Ascending aorta (tissue), 2 donors: Measurements from ENCODE around the gene ANXA8L1. TPM values are rescaled to one million over a fixed set of nuclear protein-coding genes. Genes with fewer than 3 reads are reported as not detected.
A peak's percentile ranks its signal among the peaks of the same experiment; 100 is the strongest.
"Not testable (repeated sequence)": the region's sequence is repeated elsewhere in the genome, so short reads cannot be mapped to it uniquely, and the experiment has no call there.

Experiments used
- DNase-seq, 2 donors: peaks; one replicate each; pipeline ENCODE4 v3.0.0-alpha.2; 2019; ENCODE audit warnings: low spot score in 2 of 2
- H3K27ac ChIP-seq, 2 donors: fragments of 200-600 bp; sonication (generic); one replicate each; pipeline ENCODE4 v1.5.1; 2016 to 2017; ENCODE audit warnings: mild to moderate bottlenecking in 1 of 2
- H3K27me3 ChIP-seq: fragments of 200-600 bp; sonication (generic); one replicate; pipeline ENCODE4 v1.5.1; 2017
- H3K36me3 ChIP-seq, 2 donors: fragments of 200-600 bp; sonication (generic); one replicate each; pipeline ENCODE4 v1.5.1; 2016
- H3K4me1 ChIP-seq, 2 donors: fragments of 200-600 bp; sonication (generic); one replicate each; pipeline ENCODE4 v1.5.1; 2016 to 2017; ENCODE audit warnings: mild to moderate bottlenecking in 1 of 2
- H3K4me3 ChIP-seq, 2 donors: fragments of 200-600 bp; sonication (generic); one replicate each; pipeline ENCODE4 v1.5.1; 2016 to 2017; ENCODE audit warnings: mild to moderate bottlenecking in 1 of 2
- H3K9me3 ChIP-seq, 2 donors: fragments of 200-600 bp; sonication (generic); one replicate each; pipeline ENCODE4 v1.5.1; 2016
- intact Hi-C: fragments of 100-400 bp; cut with DNase I; formaldehyde crosslinking; loops from one replicate; pipeline ENCODE4 v1.15.1; 2023
- total RNA-seq: library from RNA; depleted of rRNA; stranded (reverse); fragments of >200 nt; gene quantifications from one replicate; pipeline ENCODE4 v1.1.0, GENCODE V29; 2016

ANXA8L1 gene
- total RNA-seq, 1 donor from 2014 or later: not detected

DNA sequence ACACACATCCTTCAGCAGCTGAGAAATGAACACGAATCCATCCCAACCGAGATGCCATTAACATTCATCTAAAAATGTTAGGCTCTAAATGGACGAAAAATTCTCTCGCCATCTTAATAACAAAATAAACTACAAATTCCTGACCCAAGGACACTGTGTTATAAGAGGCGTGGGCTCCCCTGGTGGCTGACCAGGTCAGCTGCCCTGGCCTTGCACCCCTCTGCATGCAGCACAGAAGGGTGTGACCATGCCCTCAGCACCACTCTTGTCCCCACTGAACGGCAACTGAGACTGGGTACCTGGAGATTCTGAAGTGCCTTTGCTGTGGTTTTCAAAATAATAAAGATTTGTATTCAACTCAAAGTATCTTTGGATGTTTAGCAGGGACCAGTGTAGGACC is 15.8 kb downstream of the ANXA8L1 start:
- H3K27ac ChIP-seq, DNase-seq, H3K4me1 ChIP-seq, H3K4me3 ChIP-seq, H3K27me3 ChIP-seq, H3K9me3 ChIP-seq, intact Hi-C loops, H3K36me3 ChIP-seq: not testable (repeated sequence)

DNA sequence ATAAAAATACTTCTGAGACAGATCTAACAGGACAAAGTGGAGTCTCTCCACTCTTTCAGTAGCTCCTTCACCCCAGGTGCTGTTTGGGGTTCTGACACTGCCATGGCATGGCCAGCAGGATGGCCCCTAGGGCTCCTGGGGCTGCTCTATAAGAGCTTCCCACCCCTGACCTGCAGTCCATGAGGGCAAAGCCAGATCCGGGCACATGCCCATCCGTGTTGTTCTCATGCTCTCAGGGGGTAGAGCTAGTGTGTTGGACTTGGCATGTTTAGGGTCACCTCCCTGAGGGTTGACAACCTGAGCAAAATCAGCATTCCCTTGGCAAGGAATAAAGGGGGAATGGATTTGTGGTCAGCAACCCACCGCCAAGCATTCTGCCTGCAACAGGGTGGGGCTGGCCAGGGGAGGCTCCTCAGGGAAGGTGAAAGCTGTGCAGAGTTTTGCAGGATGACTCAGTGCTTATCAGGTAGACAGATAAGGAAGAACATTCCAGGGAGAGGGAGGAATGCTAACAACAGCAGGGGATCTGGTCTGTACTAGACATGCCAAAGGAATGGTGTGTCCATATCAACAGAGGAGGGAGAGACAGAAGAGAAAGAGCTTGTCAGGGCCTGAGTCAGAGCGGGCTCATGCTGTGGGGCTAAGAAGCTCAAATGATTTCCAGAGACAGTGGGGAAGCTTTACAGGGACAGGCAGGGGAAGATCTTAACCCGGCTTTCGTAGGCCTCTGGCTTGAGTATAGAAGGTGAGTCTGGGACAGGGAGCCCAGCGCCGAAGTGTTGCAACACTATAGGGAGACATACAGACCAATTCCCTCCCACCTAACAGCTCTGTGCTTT is 21.1 kb downstream of the ANXA8L1 start:
- intact Hi-C loops, H3K4me1 ChIP-seq, H3K27me3 ChIP-seq, H3K36me3 ChIP-seq, H3K4me3 ChIP-seq, DNase-seq, H3K9me3 ChIP-seq, H3K27ac ChIP-seq: not testable (repeated sequence)

DNA sequence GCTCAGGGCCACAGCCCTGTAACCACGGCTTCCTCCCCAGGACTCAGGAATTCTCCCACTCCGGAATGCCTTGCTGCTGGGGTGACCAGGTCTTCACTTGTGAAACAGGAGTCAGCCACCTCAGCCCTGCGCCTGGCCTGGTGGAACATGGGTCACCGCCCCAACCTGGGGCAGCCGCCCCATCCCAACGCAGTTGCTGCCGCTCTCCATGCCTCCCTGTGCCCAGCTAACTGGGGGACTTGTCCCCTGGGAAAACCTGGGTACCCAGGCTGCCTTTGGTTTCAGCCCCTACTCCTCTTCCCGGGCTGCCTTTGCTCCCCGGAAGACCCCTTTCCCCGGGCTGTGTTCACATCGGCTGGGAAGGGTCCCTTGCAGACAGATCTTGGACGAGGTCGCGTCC is 22.2 kb downstream of the ANXA8L1 start:
- H3K9me3 ChIP-seq, intact Hi-C loops, H3K36me3 ChIP-seq, H3K27me3 ChIP-seq, DNase-seq, H3K4me1 ChIP-seq, H3K27ac ChIP-seq: not testable (repeated sequence)
- peak overlapping the region in 1 of 2 donors; percentile 16 for H3K4me3 ChIP-seq

DNA sequence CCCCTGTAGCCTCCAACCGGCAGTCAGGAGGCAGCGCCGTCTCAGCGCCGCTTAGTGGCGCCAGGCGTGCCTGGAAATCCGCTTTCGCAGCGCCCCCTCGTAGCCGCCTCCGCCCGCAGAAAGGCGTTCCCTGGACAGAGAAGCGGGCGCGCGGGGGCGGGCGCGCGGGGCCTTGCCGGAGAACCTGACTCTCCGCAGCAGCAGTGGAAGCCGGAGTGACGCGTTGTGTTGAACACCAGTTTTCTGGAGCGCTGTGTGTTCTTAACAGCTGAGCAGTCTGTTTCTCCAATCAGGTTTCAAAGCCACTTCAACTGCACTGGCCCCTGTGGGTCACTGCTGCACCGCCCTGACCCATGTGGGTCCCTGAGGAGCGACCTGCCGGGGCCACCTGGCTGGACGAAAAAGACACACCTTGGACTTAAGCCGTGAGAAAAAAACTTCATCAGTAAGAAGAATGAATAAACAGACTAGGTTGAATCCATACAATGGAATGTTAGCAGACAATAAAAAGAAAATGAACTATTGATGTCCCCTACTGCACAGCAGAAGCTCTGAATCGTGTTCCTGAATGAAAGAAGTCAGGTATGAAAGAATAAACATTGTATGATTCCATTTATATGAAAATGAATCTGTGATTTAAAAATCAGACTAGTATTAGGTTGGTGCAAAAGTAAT is 22.8 kb downstream of the ANXA8L1 start:
- H3K9me3 ChIP-seq, intact Hi-C loops, H3K4me1 ChIP-seq, H3K36me3 ChIP-seq, DNase-seq, H3K27me3 ChIP-seq, H3K27ac ChIP-seq: not testable (repeated sequence)
- peak overlapping the region; percentile 33 to 42 for H3K4me3 ChIP-seq

DNA sequence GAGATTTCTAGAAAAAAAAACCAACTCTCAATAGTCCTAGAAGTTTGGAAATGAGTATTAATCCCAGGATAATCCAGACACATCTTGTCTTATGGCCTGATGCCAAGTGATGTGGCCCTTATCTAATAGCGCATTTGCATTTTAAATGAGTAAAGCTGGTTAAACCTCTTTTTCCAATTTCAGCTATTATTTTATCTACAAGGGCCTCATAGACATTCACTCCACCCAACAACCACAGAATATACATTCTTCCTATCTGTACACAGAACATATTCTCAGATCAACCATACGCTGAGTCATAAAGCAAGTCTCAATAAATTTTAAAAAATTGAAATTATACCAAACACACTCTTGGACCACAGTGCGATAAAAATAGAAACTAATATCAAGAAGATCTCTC is 34.0 kb downstream of the ANXA8L1 start:
- H3K27me3 ChIP-seq, DNase-seq, H3K9me3 ChIP-seq, intact Hi-C loops, H3K27ac ChIP-seq, H3K4me1 ChIP-seq, H3K4me3 ChIP-seq, H3K36me3 ChIP-seq: not testable (repeated sequence)

DNA sequence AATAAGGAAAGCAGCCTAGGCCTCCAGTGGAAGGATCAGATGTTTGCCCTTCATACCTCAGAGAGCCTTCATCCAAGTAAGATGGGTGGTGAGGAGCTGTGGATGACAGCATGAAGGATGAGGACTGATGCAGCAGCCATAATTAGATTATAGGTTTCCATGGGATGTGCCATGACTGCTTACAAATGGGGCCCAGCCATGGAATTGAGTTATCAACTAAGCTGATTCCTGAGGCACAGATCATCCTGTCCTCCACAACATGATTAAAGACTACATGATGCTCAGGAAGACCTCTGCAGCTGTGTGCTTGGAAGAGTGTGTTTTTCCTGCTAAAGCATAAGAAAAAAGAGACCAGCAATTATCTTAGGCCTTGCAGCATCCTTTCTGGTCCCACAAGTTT is 35.5 kb downstream of the ANXA8L1 start:
- H3K27ac ChIP-seq, intact Hi-C loops, H3K36me3 ChIP-seq, DNase-seq, H3K27me3 ChIP-seq, H3K9me3 ChIP-seq, H3K4me1 ChIP-seq, H3K4me3 ChIP-seq: not testable (repeated sequence)

DNA sequence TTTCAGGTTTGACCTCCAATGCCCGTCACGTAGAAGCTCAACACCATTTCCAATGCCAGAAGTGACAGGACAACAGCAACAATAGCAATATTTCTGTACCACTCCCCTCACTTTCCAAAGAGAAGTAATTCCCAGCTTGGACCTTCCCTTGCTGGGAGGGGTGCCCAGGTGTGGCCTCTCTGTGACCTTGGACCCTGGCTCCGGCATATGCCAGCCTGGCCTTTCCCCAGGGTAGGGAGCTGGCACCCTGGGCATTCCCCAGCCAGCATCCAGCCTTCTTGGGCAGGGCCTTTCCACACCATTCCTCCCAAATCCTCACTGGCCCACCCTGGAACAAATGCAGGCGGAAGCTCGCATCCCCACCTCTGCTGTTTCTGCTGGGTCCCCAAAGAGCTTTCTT is 37.1 kb downstream of the ANXA8L1 start:
- intact Hi-C loops, H3K4me3 ChIP-seq, H3K36me3 ChIP-seq, H3K27me3 ChIP-seq, H3K4me1 ChIP-seq, H3K9me3 ChIP-seq, DNase-seq, H3K27ac ChIP-seq: not testable (repeated sequence)

DNA sequence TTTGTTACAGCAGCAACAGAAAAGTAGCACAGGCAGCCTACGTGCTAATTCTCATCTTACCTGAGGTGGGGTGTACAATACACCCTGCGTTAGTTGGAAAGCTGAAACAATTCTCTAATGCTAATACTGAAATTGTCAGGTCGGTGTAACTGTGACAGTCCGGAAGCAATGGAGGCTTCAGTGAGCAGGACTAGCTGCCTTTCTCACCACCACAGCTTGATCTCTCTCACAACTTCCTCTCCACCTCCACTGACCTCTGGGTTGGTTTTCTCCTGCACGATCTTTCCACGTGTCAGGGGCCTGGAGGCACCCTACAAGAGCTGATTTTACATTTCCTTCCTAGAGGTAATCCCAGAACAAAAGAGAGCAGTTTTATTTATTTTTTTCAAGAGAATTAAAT is 39.7 kb downstream of the ANXA8L1 start:
- H3K27me3 ChIP-seq, H3K27ac ChIP-seq, H3K9me3 ChIP-seq, H3K4me1 ChIP-seq, H3K36me3 ChIP-seq, DNase-seq, H3K4me3 ChIP-seq, intact Hi-C loops: not testable (repeated sequence)

GRCh38 chr10:46418283-46418682 is 42.7 kb downstream of the ANXA8L1 start:
- intact Hi-C loops, H3K9me3 ChIP-seq, H3K4me3 ChIP-seq, H3K36me3 ChIP-seq, H3K27ac ChIP-seq, DNase-seq, H3K27me3 ChIP-seq, H3K4me1 ChIP-seq: not testable (repeated sequence)

- DNase-seq, intact Hi-C loops, H3K36me3 ChIP-seq, H3K27me3 ChIP-seq, H3K9me3 ChIP-seq, H3K4me1 ChIP-seq, H3K4me3 ChIP-seq, H3K27ac ChIP-seq: not testable (repeated sequence)
Observed at GRCh38 chr10:46419570-46420379, 44.2 kb downstream of the ANXA8L1 start.

- H3K9me3 ChIP-seq, H3K4me3 ChIP-seq, H3K36me3 ChIP-seq, H3K27me3 ChIP-seq, H3K27ac ChIP-seq, H3K4me1 ChIP-seq, intact Hi-C loops, DNase-seq: not testable (repeated sequence)
Observed at GRCh38 chr10:46423550-46423949, 48.0 kb downstream of the ANXA8L1 start.

- intact Hi-C loops, H3K9me3 ChIP-seq, H3K4me1 ChIP-seq, H3K4me3 ChIP-seq, H3K27ac ChIP-seq, DNase-seq, H3K36me3 ChIP-seq, H3K27me3 ChIP-seq: not testable (repeated sequence)
Observed at GRCh38 chr10:46440942-46441341, 65.4 kb downstream of the ANXA8L1 start.
